GM12878 (cell line): Measurements from ENCODE around the gene C3orf70. TPM values are rescaled to one million over a fixed set of nuclear protein-coding genes. Genes with fewer than 3 reads are reported as not detected.
A peak's percentile ranks its signal among the peaks of the same experiment; 100 is the strongest.

ENCODE experiments used
- ATF7 ChIP-seq: fragments of 450-650 bp; IDR thresholded peaks from 2 replicates; pipeline ENCODE4 v1.6.1; 2016; ENCODE audit warnings: low read depth, mild to moderate bottlenecking
- BRCA1 ChIP-seq: IDR thresholded peaks from 2 replicates; pipeline ENCODE4 v1.6.1; 2011; ENCODE audit warnings: low read depth, low read length, improper control_type of control experiment
- CBX3 ChIP-seq: fragments of 200-600 bp; sonication (generic); IDR thresholded peaks from 2 replicates; pipeline ENCODE4 v1.6.1; 2016; ENCODE audit warnings: low read depth, borderline replicate concordance
- CHD2 ChIP-seq: IDR thresholded peaks from 2 replicates; pipeline ENCODE4 v1.6.1; 2011; ENCODE audit warnings: low read depth, low read length, improper control_type of control experiment, borderline replicate concordance
- CHD4 ChIP-seq: fragments of 200-600 bp; sonication (generic); IDR thresholded peaks from 2 replicates; pipeline ENCODE4 v1.6.1; 2016; ENCODE audit warnings: mild to moderate bottlenecking
- GABPA ChIP-seq: IDR thresholded peaks from 2 replicates; pipeline ENCODE4 v1.6.1; 2014; ENCODE audit warnings: antibody characterized with exemption, low read depth, mild to moderate bottlenecking, inconsistent platforms
- IKZF2 ChIP-seq, 2 experiments: fragments of 450-650 bp; IDR thresholded peaks; 2 replicates each; pipeline ENCODE4 v1.6.1; 2017; ENCODE audit warnings: mild to moderate bottlenecking in 2 of 2, moderate library complexity in 2 of 2
- MEF2A ChIP-seq: IDR thresholded peaks from 2 replicates; pipeline ENCODE4 v1.6.1; 2011; ENCODE audit warnings: low read depth, mild to moderate bottlenecking, low read length, moderate library complexity; ENCODE audit not compliant: insufficient read depth
- MTA2 ChIP-seq: fragments of 450-650 bp; IDR thresholded peaks from 2 replicates; pipeline ENCODE4 v1.6.1; 2016; ENCODE audit warnings: low read depth, mild to moderate bottlenecking, moderate library complexity
- MXI1 ChIP-seq: fragments of 150-350 bp; IDR thresholded peaks from 2 replicates; pipeline ENCODE4 v1.6.1; 2011; ENCODE audit warnings: low read depth, mild to moderate bottlenecking, inconsistent platforms, low read length, improper control_type of control experiment
- POLR2AphosphoS5 ChIP-seq: IDR thresholded peaks from 2 replicates; pipeline ENCODE4 v1.6.1; 2011; ENCODE audit warnings: mild to moderate bottlenecking, low read length, inconsistent platforms
- SIN3A ChIP-seq: IDR thresholded peaks from 2 replicates; pipeline ENCODE4 v1.6.1; 2012; ENCODE audit warnings: low read depth, low read length, improper control_type of control experiment
- SPI1 ChIP-seq: IDR thresholded peaks from 2 replicates; pipeline ENCODE4 v1.6.1; 2011; ENCODE audit warnings: low read depth, mild to moderate bottlenecking, low read length, moderate library complexity, borderline replicate concordance; ENCODE audit not compliant: insufficient read depth
- SRF ChIP-seq, 2 experiments: IDR thresholded peaks; 2 replicates each; pipeline ENCODE4 v1.6.1; 2011; ENCODE audit warnings: low read depth in 2 of 2, low read length in 2 of 2, mild to moderate bottlenecking in 1 of 2, moderate library complexity in 1 of 2
- SUPT20H ChIP-seq: IDR thresholded peaks from 2 replicates; pipeline ENCODE4 v1.6.1; 2011; ENCODE audit warnings: low read depth, mild to moderate bottlenecking, low read length, moderate library complexity, borderline replicate concordance; ENCODE audit not compliant: control insufficient read depth
- TARDBP ChIP-seq: IDR thresholded peaks from 2 replicates; pipeline ENCODE4 v1.6.1; 2016; ENCODE audit warnings: borderline replicate concordance
- YY1 ChIP-seq: IDR thresholded peaks from 2 replicates; pipeline ENCODE4 v1.6.1; 2011; ENCODE audit warnings: low read depth, mild to moderate bottlenecking, low read length
- ZNF384 ChIP-seq: IDR thresholded peaks from 2 replicates; pipeline ENCODE4 v1.6.1; 2012; ENCODE audit warnings: low read depth, mild to moderate bottlenecking, low read length, improper control_type of control experiment, borderline replicate concordance
- ZZZ3 ChIP-seq: IDR thresholded peaks from 2 replicates; pipeline ENCODE4 v1.6.1; 2011; ENCODE audit warnings: low read depth; ENCODE audit not compliant: control insufficient read depth, insufficient read length
- polyA plus RNA-seq, 11 experiments: library from polyadenylated mRNA; depleted of rRNA in 4 of 11; unstranded in 6 of 11; stranded (reverse) in 5 of 11; fragments of >200 nt; fragmentation: Nextera tagmentation in 4 of 11; fragmentation: Illumina TruSeq in 1 of 11; extraction: Ambion mirVana in 4 of 11; extraction: Trizol in 1 of 11; gene quantifications; 1 replicate in 1 of 11; 2 replicates in 10 of 11; pipeline versions ENCODE4 v1.2.1 to v1.2.3, GENCODE V29; 2011 to 2016; ENCODE audit warnings: inconsistent platforms in 2 of 11, missing spikeins in 2 of 11, low read depth in 1 of 11
- total RNA-seq, 4 experiments: library from RNA; depleted of rRNA in 3 of 4; stranded (reverse); fragments of >200 nt in 3 of 4; fragmentation: Illumina TruSeq in 1 of 4; extraction: Trizol in 1 of 4; gene quantifications; 2 replicates each; pipeline versions ENCODE4 v1.2.1 to v1.2.3, GENCODE V29; 2013 to 2021
- TF ChIP-seq, protein P1 (sequence below), 3 experiments: IDR thresholded peaks in 2 of 3; conservative IDR thresholded peaks in 1 of 3; 2 replicates each; pipeline ENCODE4 v1.5.1; 2011; ENCODE audit warnings: low read depth in 3 of 3, low read length in 3 of 3, mild to moderate bottlenecking in 3 of 3, control low read depth in 2 of 3, moderate library complexity in 2 of 3, inconsistent platforms in 1 of 3, mixed read lengths in 1 of 3; ENCODE audit not compliant: control insufficient read depth in 2 of 3, insufficient read depth in 1 of 3; ENCODE audit errors: extremely low read depth in 1 of 3
- TF ChIP-seq, protein P2 (sequence below): fragments of 150-350 bp; IDR thresholded peaks from 2 replicates; pipeline ENCODE4 v1.6.1; 2014; ENCODE audit warnings: mild to moderate bottlenecking, low read depth, low read length
- TF ChIP-seq, protein P3 (sequence below): IDR thresholded peaks from 2 replicates; pipeline ENCODE4 v1.6.1; 2012; ENCODE audit warnings: low read depth, low read length, improper control_type of control experiment
- TF ChIP-seq, protein P4 (sequence below): fragments of 450-650 bp; IDR thresholded peaks from 2 replicates; pipeline ENCODE4 v1.6.1; 2017; ENCODE audit warnings: low read depth, mild to moderate bottlenecking, moderate library complexity
- TF ChIP-seq, protein P5 (sequence below): IDR thresholded peaks from 2 replicates; pipeline ENCODE4 v1.6.1; 2011; ENCODE audit warnings: borderline replicate concordance, low read depth, mild to moderate bottlenecking, moderate library complexity, mixed read lengths, low read length; ENCODE audit not compliant: insufficient read depth; ENCODE audit errors: extremely low read length

C3orf70 gene
- total and polyA plus RNA-seq, 10 of the 15 experiments (the other 5 are each of a cell fraction or from before 2014, with no cell fraction given), result 0.03 to 0.04 TPM; not detected in 8

GRCh38 chr3:185175370-185175987, 22.6 kb upstream of the C3orf70 start (continued):
- TF ChIP-seq, protein P1, sequence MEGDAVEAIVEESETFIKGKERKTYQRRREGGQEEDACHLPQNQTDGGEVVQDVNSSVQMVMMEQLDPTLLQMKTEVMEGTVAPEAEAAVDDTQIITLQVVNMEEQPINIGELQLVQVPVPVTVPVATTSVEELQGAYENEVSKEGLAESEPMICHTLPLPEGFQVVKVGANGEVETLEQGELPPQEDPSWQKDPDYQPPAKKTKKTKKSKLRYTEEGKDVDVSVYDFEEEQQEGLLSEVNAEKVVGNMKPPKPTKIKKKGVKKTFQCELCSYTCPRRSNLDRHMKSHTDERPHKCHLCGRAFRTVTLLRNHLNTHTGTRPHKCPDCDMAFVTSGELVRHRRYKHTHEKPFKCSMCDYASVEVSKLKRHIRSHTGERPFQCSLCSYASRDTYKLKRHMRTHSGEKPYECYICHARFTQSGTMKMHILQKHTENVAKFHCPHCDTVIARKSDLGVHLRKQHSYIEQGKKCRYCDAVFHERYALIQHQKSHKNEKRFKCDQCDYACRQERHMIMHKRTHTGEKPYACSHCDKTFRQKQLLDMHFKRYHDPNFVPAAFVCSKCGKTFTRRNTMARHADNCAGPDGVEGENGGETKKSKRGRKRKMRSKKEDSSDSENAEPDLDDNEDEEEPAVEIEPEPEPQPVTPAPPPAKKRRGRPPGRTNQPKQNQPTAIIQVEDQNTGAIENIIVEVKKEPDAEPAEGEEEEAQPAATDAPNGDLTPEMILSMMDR (IDR thresholded peaks at IDR 0.05 in 2 of 3, conservative IDR thresholded peaks at IDR 0.05 in 1 of 3; ENCODE audit: control insufficient read depth in 2 of 3, extremely low read depth in 1 of 3, insufficient read depth in 1 of 3, low read depth in 3 of 3, low read length in 3 of 3), result no peak
- no peak for TF ChIP-seq CBX3
- no peak for TF ChIP-seq TARDBP
- TF ChIP-seq IKZF2 (IDR thresholded peaks at IDR 0.05), result peak; percentile 45 to 57; a peak in 2 of 4 replicates
- TF ChIP-seq CHD4, result no peak
- no peak for TF ChIP-seq ATF7
- no peak for TF ChIP-seq SRF (IDR thresholded peaks at IDR 0.05; ENCODE audit: low read depth in 2 of 2, low read length in 2 of 2)
- TF ChIP-seq CHD2, result no peak
- no peak for TF ChIP-seq BRCA1
- no peak for TF ChIP-seq ZNF384
- TF ChIP-seq MTA2, result no peak
- peak; percentile 20; the same call in 1 of the 2 replicates for TF ChIP-seq GABPA
- TF ChIP-seq SUPT20H, result no peak
- TF ChIP-seq ZZZ3, result no peak
- TF ChIP-seq, protein P2, sequence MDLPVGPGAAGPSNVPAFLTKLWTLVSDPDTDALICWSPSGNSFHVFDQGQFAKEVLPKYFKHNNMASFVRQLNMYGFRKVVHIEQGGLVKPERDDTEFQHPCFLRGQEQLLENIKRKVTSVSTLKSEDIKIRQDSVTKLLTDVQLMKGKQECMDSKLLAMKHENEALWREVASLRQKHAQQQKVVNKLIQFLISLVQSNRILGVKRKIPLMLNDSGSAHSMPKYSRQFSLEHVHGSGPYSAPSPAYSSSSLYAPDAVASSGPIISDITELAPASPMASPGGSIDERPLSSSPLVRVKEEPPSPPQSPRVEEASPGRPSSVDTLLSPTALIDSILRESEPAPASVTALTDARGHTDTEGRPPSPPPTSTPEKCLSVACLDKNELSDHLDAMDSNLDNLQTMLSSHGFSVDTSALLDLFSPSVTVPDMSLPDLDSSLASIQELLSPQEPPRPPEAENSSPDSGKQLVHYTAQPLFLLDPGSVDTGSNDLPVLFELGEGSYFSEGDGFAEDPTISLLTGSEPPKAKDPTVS, result no peak
- TF ChIP-seq MEF2A, result no peak
- TF ChIP-seq, protein P3, sequence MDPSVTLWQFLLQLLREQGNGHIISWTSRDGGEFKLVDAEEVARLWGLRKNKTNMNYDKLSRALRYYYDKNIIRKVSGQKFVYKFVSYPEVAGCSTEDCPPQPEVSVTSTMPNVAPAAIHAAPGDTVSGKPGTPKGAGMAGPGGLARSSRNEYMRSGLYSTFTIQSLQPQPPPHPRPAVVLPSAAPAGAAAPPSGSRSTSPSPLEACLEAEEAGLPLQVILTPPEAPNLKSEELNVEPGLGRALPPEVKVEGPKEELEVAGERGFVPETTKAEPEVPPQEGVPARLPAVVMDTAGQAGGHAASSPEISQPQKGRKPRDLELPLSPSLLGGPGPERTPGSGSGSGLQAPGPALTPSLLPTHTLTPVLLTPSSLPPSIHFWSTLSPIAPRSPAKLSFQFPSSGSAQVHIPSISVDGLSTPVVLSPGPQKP, result peak; percentile 42; the same call in 1 of the 2 replicates
- TF ChIP-seq SPI1, result no peak
- no peak for TF ChIP-seq YY1
- TF ChIP-seq POLR2AphosphoS5, result 0 out of 2 replicates have a peak, but pooled peaks have one; percentile 38
- TF ChIP-seq, protein P4, sequence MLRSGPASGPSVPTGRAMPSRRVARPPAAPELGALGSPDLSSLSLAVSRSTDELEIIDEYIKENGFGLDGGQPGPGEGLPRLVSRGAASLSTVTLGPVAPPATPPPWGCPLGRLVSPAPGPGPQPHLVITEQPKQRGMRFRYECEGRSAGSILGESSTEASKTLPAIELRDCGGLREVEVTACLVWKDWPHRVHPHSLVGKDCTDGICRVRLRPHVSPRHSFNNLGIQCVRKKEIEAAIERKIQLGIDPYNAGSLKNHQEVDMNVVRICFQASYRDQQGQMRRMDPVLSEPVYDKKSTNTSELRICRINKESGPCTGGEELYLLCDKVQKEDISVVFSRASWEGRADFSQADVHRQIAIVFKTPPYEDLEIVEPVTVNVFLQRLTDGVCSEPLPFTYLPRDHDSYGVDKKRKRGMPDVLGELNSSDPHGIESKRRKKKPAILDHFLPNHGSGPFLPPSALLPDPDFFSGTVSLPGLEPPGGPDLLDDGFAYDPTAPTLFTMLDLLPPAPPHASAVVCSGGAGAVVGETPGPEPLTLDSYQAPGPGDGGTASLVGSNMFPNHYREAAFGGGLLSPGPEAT, result peak; percentile 22; the same call in 1 of the 2 replicates
- TF ChIP-seq SIN3A, result no peak
- no peak for TF ChIP-seq MXI1
- TF ChIP-seq, protein P5, sequence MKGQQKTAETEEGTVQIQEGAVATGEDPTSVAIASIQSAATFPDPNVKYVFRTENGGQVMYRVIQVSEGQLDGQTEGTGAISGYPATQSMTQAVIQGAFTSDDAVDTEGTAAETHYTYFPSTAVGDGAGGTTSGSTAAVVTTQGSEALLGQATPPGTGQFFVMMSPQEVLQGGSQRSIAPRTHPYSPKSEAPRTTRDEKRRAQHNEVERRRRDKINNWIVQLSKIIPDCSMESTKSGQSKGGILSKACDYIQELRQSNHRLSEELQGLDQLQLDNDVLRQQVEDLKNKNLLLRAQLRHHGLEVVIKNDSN, result no peak
